Bronchial epithelial cell (primary cell): ENCODE measurements around the gene LRFN4. TPM values are rescaled to one million over a fixed set of nuclear protein-coding genes. Genes with fewer than 3 reads are reported as not detected.
A peak's percentile ranks its signal among the peaks of the same experiment; 100 is the strongest.

ENCODE experiments used
- DNase-seq: peaks from one replicate; pipeline ENCODE4 v3.0.0-alpha.2; 2010; ENCODE audit warnings: low read depth
- FAIRE-seq: peaks from 2 replicates; lab custom pipeline; 2011; peaks lifted over from hg19 to GRCh38; lab: Jason Lieb, UNC
- H3K27me3 ChIP-seq: 2 replicates; pipeline ENCODE4 v1.5.1; 2011; ENCODE audit warnings: low read length; ENCODE audit not compliant: control insufficient read depth, insufficient read depth
- H3K36me3 ChIP-seq: 2 replicates; pipeline ENCODE4 v1.5.1; 2011; ENCODE audit warnings: low read length; ENCODE audit not compliant: control insufficient read depth, insufficient read depth
- H3K4me3 ChIP-seq: 2 replicates; pipeline ENCODE4 v1.5.1; 2011; ENCODE audit warnings: mild to moderate bottlenecking, low read depth, low read length, control low read depth
- total RNA-seq: library from RNA; depleted of rRNA; stranded (reverse); fragments of >200 nt; gene quantifications from 2 replicates; pipeline ENCODE4 v1.2.1, GENCODE V29; 2014
- TF ChIP-seq, protein P1 (sequence below): IDR thresholded peaks from 2 replicates; pipeline ENCODE4 v1.5.1; 2011; ENCODE audit warnings: mild to moderate bottlenecking, moderate library complexity, low read length, control low read depth, inconsistent platforms; ENCODE audit not compliant: insufficient read depth, severe bottlenecking

Gene LRFN4
- total RNA-seq, 1 donor from 2014 or later = 16.3 TPM

DNA sequence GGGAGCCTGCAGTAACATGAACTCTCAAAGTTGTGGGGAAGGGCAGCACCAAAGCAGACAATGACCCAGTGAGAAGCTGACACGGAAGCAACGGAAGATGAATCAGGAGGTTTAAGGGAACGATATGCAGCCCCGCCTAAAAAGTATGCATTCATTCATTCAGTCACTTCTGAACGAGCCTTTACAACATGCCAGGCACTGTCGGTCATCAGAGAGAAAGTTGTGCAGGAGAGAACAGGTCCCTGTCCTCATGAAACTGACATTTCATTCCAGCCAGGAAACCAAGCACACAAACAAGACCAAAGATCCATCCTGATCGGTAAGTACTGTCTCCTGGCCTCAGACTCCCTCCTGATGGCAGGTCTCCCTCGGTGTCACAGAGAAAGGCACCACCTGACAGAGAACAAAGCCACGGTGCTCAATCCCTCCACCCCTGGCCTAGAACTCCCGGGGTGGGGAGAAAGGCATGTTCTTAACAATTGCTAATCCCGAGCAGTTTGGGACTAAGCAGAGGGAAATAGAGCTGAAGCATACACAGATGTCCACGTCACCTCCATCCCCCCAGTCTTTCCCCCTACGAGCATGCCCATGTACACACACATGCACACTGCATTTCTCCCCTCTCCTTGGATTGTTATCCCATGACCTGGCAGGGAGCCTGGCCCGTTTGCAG is 49.3 kb downstream of the LRFN4 start:
- Histone ChIP-seq H3K4me3 (no peak overlapping the region), H3K36me3 (no peaks in the 10 kb centered on the region), H3K27me3 (no peaks in the 10 kb centered on the region)
- FAIRE-seq (no peak), DNase-seq (peak; percentile 94)
- TF ChIP-seq, protein P1, sequence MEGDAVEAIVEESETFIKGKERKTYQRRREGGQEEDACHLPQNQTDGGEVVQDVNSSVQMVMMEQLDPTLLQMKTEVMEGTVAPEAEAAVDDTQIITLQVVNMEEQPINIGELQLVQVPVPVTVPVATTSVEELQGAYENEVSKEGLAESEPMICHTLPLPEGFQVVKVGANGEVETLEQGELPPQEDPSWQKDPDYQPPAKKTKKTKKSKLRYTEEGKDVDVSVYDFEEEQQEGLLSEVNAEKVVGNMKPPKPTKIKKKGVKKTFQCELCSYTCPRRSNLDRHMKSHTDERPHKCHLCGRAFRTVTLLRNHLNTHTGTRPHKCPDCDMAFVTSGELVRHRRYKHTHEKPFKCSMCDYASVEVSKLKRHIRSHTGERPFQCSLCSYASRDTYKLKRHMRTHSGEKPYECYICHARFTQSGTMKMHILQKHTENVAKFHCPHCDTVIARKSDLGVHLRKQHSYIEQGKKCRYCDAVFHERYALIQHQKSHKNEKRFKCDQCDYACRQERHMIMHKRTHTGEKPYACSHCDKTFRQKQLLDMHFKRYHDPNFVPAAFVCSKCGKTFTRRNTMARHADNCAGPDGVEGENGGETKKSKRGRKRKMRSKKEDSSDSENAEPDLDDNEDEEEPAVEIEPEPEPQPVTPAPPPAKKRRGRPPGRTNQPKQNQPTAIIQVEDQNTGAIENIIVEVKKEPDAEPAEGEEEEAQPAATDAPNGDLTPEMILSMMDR = no peak

DNA sequence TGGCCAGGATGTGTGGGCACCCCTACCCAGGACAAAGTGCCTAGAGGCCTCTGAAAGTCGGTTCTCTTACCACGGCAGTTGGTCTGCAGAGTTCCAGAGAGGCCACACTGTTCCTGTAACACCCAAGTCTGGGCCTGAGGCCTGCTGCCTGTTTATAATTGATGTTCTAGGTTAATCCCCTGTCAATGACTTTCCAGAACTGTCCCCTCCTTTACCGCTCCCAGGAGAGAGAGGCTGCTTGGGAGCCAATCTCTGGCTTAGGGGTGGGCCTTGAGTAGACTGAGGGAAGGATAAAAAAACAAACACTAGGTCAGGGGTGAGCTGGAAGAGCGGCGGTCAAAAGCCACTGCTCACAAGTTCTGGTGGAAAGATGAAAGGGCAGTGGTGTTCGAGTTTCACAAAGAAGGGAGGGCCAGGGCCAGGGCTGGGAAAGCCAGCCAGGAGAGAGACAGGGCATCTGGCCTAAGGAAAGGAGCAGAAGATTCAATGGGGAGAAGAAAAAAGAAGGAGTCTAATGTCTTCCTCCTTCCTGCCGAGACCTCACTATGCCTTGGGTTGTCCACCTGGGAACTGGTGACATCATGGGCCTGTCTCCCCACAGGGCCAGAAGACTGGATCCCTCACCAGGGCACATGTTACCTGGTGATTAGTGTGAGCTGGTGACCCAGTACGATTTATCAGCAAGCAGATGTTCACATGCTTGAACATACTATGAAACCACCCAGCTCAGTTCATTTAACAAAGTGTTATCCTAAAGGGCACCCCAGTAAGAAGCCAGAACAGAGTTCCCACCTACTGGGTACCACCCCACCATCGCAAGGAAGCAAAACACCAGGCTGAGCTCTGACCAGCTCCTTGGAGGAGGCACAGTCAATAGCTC is 51.1 kb downstream of the LRFN4 start:
- H3K27me3 ChIP-seq = no peaks in the 10 kb centered on the region
- no peak for FAIRE-seq
- TF ChIP-seq, protein P1 = no peak
- no peak overlapping the region for H3K4me3 ChIP-seq
- no peaks in the 10 kb centered on the region for H3K36me3 ChIP-seq
- DNase-seq = no peak

DNA sequence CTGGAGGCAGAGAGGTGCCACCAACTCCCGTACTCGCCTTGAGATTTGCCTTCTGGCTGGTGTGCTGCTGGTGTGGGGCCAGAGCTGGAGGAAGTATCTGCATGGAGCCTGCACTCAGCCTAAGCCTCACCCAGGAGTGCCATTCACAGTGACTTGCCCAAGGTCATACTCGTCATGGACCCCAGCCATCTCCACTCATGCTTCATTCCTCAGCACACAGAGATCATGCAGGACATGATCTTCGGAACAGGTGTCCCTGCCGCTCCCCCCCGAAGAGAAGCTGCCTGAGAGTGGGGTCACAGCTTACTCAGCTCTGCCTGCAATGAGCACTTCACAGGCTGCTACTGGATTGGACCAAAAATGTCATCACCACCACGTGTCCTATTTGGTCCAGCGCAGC is 52.3 kb downstream of the LRFN4 start:
- no peak for FAIRE-seq
- Histone ChIP-seq H3K27me3 (no peaks in the 10 kb centered on the region), H3K4me3 (no peak overlapping the region), H3K36me3 (no peaks in the 10 kb centered on the region)
- TF ChIP-seq, protein P1 = no peak
- DNase-seq = no peak

DNA sequence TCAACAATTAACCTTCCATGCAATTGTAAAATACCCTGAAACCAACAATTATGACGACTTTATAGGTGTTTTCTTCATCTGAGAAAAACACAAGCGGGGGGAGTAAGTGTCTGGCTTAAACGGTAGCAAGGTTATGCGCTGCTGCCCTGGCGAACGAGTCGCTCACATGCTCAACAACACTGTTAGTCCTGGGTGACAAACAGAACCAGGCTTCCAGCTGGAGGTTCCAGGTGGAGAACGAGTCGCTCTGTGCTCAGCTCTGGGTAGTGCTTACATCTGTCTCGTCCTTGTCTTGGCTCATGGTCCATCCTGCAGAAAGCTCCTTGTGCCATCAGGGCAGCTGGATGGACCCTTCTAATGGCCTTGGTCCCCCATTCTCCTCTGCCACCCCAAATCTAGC is 53.2 kb downstream of the LRFN4 start:
- H3K27me3 ChIP-seq = no peaks in the 10 kb centered on the region
- no peaks in the 10 kb centered on the region for H3K36me3 ChIP-seq
- TF ChIP-seq, protein P1 = no peak
- DNase-seq (no peak), FAIRE-seq (no peak)
- H3K4me3 ChIP-seq = no peak overlapping the region

Other genes with a start within 250 kb of the LRFN4 start
- gene RBM14, start 240.4 kb upstream of the LRFN4 start, total RNA-seq = 7.4 and 10.9 TPM in 2 replicates
- 173 and 246 TPM in 2 replicates for gene RBM4, start 218.4 kb upstream of the LRFN4 start, total RNA-seq
- gene RBM4B, start 179.2 kb upstream of the LRFN4 start, total RNA-seq = 13.4 and 15.7 TPM in 2 replicates
- 38.7 and 67.3 TPM in 2 replicates for gene SPTBN2, start 127.8 kb upstream of the LRFN4 start, total RNA-seq
- 17.4 and 26.8 TPM in 2 replicates for gene RCE1, start 13.6 kb upstream of the LRFN4 start, total RNA-seq
- 12.4 and 14.2 TPM in 2 replicates for gene PC, start 101.3 kb downstream of the LRFN4 start, total RNA-seq
- not detected in 2 replicates for gene C11orf86, start 118.2 kb downstream of the LRFN4 start, total RNA-seq
- gene SYT12, start 166.1 kb downstream of the LRFN4 start, total RNA-seq = 2.0 and 2.9 TPM in 2 replicates
- 222 and 247 TPM in 2 replicates for gene RHOD, start 199.8 kb downstream of the LRFN4 start, total RNA-seq